ENCODE results near the gene TMEM62. TPM values are rescaled to one million over a fixed set of nuclear protein-coding genes. Genes with fewer than 3 reads are reported as not detected.
"Not testable (repeated sequence)": the region's sequence is repeated elsewhere in the genome, so short reads cannot be mapped to it uniquely, and the experiment has no call there.

The TMEM62 gene
- total and polyA plus RNA-seq, 3 experiments from 2014 or later, result 11.2 to 18.1 (median 13.2) TPM

- no peak for DNase-seq
- no peak overlapping the region for H3K4me3 Mint-ChIP-seq
- no peaks in the 10 kb centered on the region for H3K9me3 Mint-ChIP-seq
- H3K36me3 Mint-ChIP-seq, result peaks cover 3 to 64% (median 18%) of the 10 kb centered on the region in 3 donors
- Histone ChIP-seq H3K27ac (ENCODE audit: low read depth, low read length) (no peak overlapping the region), H3K4me1 (ENCODE audit: insufficient read depth, low read length) (peaks cover 3% of the 10 kb centered on the region), H3K4me3 (ENCODE audit: low read length) (no peak overlapping the region), H3K36me3 (ENCODE audit: insufficient read depth, low read length) (peaks cover 6% of the 10 kb centered on the region), H3K9me3 (ENCODE audit: low read length) (no peaks in the 10 kb centered on the region), H3K27me3 (ENCODE audit: insufficient read depth, low read length, poor library complexity, severe bottlenecking) (no peaks in the 10 kb centered on the region)
- H3K27ac Mint-ChIP-seq, result peak overlapping the region in 2 of 8 donors; percentile 9 to 56
- no peaks in the 10 kb centered on the region for H3K27me3 Mint-ChIP-seq
- ChIA-PET POLR2A (no interaction called here), CTCF (no interaction called here)
- H3K4me1 Mint-ChIP-seq, result peaks cover 13 to 23% (median 18%) of the 10 kb centered on the region in 3 donors
These were observed 19.9 kb downstream of the TMEM62 start for GRCh38 chr15:43153269-43153668.

- no peaks in the 10 kb centered on the region for H3K36me3 ChIP-seq (ENCODE audit: insufficient read depth, low read length)
- Mint-ChIP-seq H3K4me1 (no peaks in the 10 kb centered on the region), H3K27me3 (no peaks in the 10 kb centered on the region), H3K4me3 (no peak overlapping the region), H3K27ac (peak overlapping the region in 1 of 8 donors; percentile 66), H3K36me3 (peaks cover 16 to 61% (median 19%) of the 10 kb centered on the region in 3 donors), H3K9me3 (peaks cover 0 to 4% (median 0%) of the 10 kb centered on the region in 5 donors)
- no peak overlapping the region for H3K27ac ChIP-seq (ENCODE audit: low read depth, low read length)
- no peaks in the 10 kb centered on the region for H3K4me1 ChIP-seq (ENCODE audit: insufficient read depth, low read length)
- POLR2A ChIA-PET, result no interaction called here
- DNase-seq, result no peak
- CTCF ChIA-PET, result no interaction called here
- no peak overlapping the region for H3K4me3 ChIP-seq (ENCODE audit: low read length)
- no peaks in the 10 kb centered on the region for H3K27me3 ChIP-seq (ENCODE audit: insufficient read depth, low read length, poor library complexity, severe bottlenecking)
- H3K9me3 ChIP-seq (ENCODE audit: low read length), result no peaks in the 10 kb centered on the region
These were observed 32.5 kb downstream of the TMEM62 start for GRCh38 chr15:43165801-43166325.

DNA sequence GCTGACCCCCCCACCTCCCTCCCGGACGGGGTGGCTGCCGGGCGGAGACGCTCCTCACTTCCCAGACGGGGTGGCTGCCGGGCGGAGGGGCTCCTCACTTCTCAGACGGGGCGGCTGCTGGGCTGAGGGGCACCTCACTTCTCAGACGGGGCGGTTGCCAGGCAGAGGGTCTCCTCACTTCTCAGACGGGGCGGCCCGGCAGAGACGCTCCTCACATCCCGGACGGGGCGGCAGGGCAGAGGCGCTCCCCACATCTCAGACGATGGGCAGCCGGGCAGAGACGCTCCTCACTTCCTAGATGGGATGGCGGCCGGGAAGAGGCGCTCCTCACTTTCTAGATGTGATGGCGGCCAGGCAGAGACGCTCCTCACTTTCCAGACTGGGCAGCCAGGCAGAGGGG, 33.9 kb downstream of the TMEM62 start:
- H3K4me1 ChIP-seq (ENCODE audit: insufficient read depth, low read length); H3K9me3 ChIP-seq (ENCODE audit: low read length); H3K27me3 Mint-ChIP-seq; H3K27ac ChIP-seq (ENCODE audit: low read depth, low read length); DNase-seq; H3K4me3 Mint-ChIP-seq; CTCF ChIA-PET; H3K27me3 ChIP-seq (ENCODE audit: insufficient read depth, low read length, poor library complexity, severe bottlenecking); H3K9me3 Mint-ChIP-seq; POLR2A ChIA-PET; H3K36me3 ChIP-seq (ENCODE audit: insufficient read depth, low read length); H3K4me1 Mint-ChIP-seq; H3K4me3 ChIP-seq (ENCODE audit: low read length); H3K27ac Mint-ChIP-seq: not testable (repeated sequence)
- peaks cover 21 to 59% (median 22%) of the 10 kb centered on the region in 3 donors for H3K36me3 Mint-ChIP-seq

DNA sequence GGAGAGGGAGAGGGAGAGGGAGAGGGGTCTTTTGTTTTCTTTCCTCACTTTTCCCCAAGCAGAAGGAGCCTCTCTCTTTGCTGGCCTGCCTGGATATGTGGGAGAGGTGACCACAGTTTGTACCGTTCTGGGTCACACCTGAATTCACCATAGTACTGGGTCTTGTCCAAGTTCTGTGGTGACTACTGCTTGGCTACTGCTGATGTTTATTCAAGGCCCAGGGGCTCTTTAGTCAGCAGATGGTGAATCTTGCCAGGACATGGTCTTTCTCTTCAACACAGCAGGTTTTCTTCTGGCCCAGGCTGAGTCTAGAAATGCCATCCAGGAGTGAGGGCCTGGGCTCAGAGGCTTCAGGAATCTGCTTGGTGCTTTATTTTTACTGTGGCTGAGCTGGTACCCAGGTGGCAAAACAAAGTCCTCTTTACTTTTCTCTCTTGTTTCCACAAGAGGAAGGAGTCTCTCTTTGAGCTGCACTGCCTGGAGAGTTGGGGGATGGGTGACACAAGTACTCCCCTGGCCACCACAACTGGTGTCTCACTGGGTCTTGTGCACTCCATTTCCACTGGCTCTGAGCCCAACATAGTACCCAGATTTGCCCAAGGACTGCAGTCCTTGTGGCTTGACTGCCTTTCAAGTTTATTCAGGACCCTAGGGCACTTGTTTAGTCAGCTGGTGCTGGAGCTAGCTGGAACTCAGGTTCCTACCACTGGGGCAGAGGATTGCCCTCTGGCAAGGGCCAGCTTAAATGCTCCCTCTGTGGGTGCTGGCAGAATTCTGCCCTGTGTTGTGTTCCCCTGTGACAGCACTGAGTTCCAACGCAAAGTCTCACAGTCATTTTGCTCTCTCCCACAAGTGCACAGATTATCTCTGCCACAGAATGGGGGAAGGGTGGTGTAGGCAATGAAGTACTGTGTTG, 35.1 kb downstream of the TMEM62 start:
- Mint-ChIP-seq H3K27me3 (no peaks in the 10 kb centered on the region), H3K4me1 (no peaks in the 10 kb centered on the region), H3K4me3 (no peak overlapping the region), H3K27ac (peak overlapping the region in 3 of 8 donors; percentile 9 to 39 (median 16)), H3K36me3 (peaks cover 23 to 63% (median 27%) of the 10 kb centered on the region in 3 donors), H3K9me3 (peaks cover 0 to 4% (median 0%) of the 10 kb centered on the region in 5 donors)
- Histone ChIP-seq H3K4me3 (ENCODE audit: low read length) (no peak overlapping the region), H3K27ac (ENCODE audit: low read depth, low read length) (no peak overlapping the region), H3K27me3 (ENCODE audit: insufficient read depth, low read length, poor library complexity, severe bottlenecking) (no peaks in the 10 kb centered on the region), H3K36me3 (ENCODE audit: insufficient read depth, low read length) (no peaks in the 10 kb centered on the region), H3K4me1 (ENCODE audit: insufficient read depth, low read length) (no peaks in the 10 kb centered on the region), H3K9me3 (ENCODE audit: low read length) (no peaks in the 10 kb centered on the region)
- ChIA-PET CTCF (interaction anchor here (1.3 kb wide), 1 partner anchor 15 kb away, joined by 4 read pairs; no protein-coding TSS in a partner anchor), POLR2A (no interaction called here)
- no peak for DNase-seq

- no peak overlapping the region for H3K4me3 ChIP-seq (ENCODE audit: low read length)
- no peaks in the 10 kb centered on the region for H3K4me1 Mint-ChIP-seq
- H3K27me3 Mint-ChIP-seq, result no peaks in the 10 kb centered on the region
- ChIA-PET POLR2A (no interaction called here), CTCF (no interaction called here)
- no peaks in the 10 kb centered on the region for H3K9me3 ChIP-seq (ENCODE audit: low read length)
- peaks cover 5% of the 10 kb centered on the region for H3K36me3 ChIP-seq (ENCODE audit: insufficient read depth, low read length)
- no peak overlapping the region for H3K27ac ChIP-seq (ENCODE audit: low read depth, low read length)
- H3K4me1 ChIP-seq (ENCODE audit: insufficient read depth, low read length), result no peaks in the 10 kb centered on the region
- peak overlapping the region in 2 of 8 donors; percentile 4 to 71 for H3K27ac Mint-ChIP-seq
- no peak for DNase-seq
- H3K36me3 Mint-ChIP-seq, result peaks cover 21 to 62% (median 28%) of the 10 kb centered on the region in 3 donors
- peaks cover 0 to 4% (median 0%) of the 10 kb centered on the region in 5 donors for H3K9me3 Mint-ChIP-seq
- no peaks in the 10 kb centered on the region for H3K27me3 ChIP-seq (ENCODE audit: insufficient read depth, low read length, poor library complexity, severe bottlenecking)
- H3K4me3 Mint-ChIP-seq, result no peak overlapping the region
These were observed 36.5 kb downstream of the TMEM62 start for GRCh38 chr15:43169888-43170287.

DNA sequence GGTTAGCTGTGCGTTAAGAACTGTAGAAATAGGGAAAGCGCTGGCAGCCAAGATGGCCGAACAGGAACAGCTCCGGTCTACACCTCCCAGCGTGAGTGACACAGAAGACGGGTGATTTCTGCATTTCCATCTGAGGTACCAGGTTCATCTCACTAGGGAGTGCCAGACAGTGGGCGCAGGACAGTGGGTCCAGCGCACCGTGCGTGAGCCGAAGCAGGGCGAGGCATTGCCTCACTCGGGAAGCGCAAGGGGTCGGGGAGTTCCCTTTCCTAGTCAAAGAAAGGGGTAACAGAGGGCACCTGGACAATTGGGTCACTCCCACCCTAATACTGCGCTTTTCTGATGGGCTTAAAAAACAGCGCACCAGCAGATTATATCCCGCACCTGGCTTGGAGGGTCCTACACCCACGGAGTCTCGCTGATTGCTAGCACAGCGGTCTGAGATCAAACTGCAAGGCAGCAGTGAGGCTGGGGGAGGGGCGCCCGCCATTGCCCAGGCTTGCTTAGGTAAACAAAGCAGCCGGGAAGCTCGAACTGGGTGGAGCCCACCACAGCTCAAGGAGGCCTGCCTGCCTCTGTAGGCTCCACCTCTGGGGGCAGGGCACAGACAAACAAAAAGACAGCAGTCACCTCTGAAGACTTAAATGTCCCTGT, 42.4 kb downstream of the TMEM62 start:
- DNase-seq; H3K27me3 Mint-ChIP-seq; H3K4me3 Mint-ChIP-seq; H3K9me3 Mint-ChIP-seq; H3K4me1 ChIP-seq (ENCODE audit: insufficient read depth, low read length); H3K9me3 ChIP-seq (ENCODE audit: low read length); H3K4me3 ChIP-seq (ENCODE audit: low read length); CTCF ChIA-PET; H3K27ac ChIP-seq (ENCODE audit: low read depth, low read length); H3K4me1 Mint-ChIP-seq; H3K27me3 ChIP-seq (ENCODE audit: insufficient read depth, low read length, poor library complexity, severe bottlenecking); H3K27ac Mint-ChIP-seq; POLR2A ChIA-PET: not testable (repeated sequence)
- H3K36me3 Mint-ChIP-seq, result peaks cover 15 to 53% (median 25%) of the 10 kb centered on the region in 3 donors
- peaks cover 10% of the 10 kb centered on the region for H3K36me3 ChIP-seq (ENCODE audit: insufficient read depth, low read length)

- H3K4me3 Mint-ChIP-seq; H3K4me1 Mint-ChIP-seq; H3K4me3 ChIP-seq (ENCODE audit: low read length); H3K9me3 ChIP-seq (ENCODE audit: low read length); H3K27me3 ChIP-seq (ENCODE audit: insufficient read depth, low read length, poor library complexity, severe bottlenecking); H3K9me3 Mint-ChIP-seq; CTCF ChIA-PET; H3K27me3 Mint-ChIP-seq; H3K4me1 ChIP-seq (ENCODE audit: insufficient read depth, low read length); POLR2A ChIA-PET; H3K27ac ChIP-seq (ENCODE audit: low read depth, low read length); DNase-seq: not testable (repeated sequence)
- H3K36me3 ChIP-seq (ENCODE audit: insufficient read depth, low read length), result peaks cover 10% of the 10 kb centered on the region
- H3K27ac Mint-ChIP-seq, result peak overlapping the region in 2 of 8 donors; percentile 36 to 64
- H3K36me3 Mint-ChIP-seq, result peaks cover 14 to 59% (median 18%) of the 10 kb centered on the region in 3 donors
These were observed 43.8 kb downstream of the TMEM62 start for GRCh38 chr15:43177147-43177546.

- H3K4me1 Mint-ChIP-seq, result peaks cover 31 to 33% (median 33%) of the 10 kb centered on the region in 3 donors
- ChIA-PET POLR2A (no interaction called here), CTCF (interaction anchor here (1.3 kb wide), 1 partner anchor 15 kb away, joined by 4 read pairs; no protein-coding TSS in a partner anchor)
- H3K27me3 ChIP-seq (ENCODE audit: insufficient read depth, low read length, poor library complexity, severe bottlenecking), result no peaks in the 10 kb centered on the region
- no peak overlapping the region for H3K4me3 ChIP-seq (ENCODE audit: low read length)
- no peaks in the 10 kb centered on the region for H3K9me3 ChIP-seq (ENCODE audit: low read length)
- H3K4me1 ChIP-seq (ENCODE audit: insufficient read depth, low read length), result peaks cover 25% of the 10 kb centered on the region
- H3K4me3 Mint-ChIP-seq, result peak overlapping the region in 1 of 7 donors; percentile 27
- H3K36me3 Mint-ChIP-seq, result peaks cover 0 to 65% (median 12%) of the 10 kb centered on the region in 3 donors
- H3K27ac Mint-ChIP-seq, result peak overlapping the region in 7 of 8 donors; percentile 23 to 98 (median 75)
- peaks cover 5% of the 10 kb centered on the region for H3K36me3 ChIP-seq (ENCODE audit: insufficient read depth, low read length)
- H3K27me3 Mint-ChIP-seq, result peaks cover 0 to 2% of the 10 kb centered on the region in 2 donors
- H3K9me3 Mint-ChIP-seq, result no peaks in the 10 kb centered on the region
- DNase-seq, result no peak
- H3K27ac ChIP-seq (ENCODE audit: low read depth, low read length), result no peak overlapping the region
These were observed 49.9 kb downstream of the TMEM62 start for GRCh38 chr15:43183270-43183669.

All from CD8-positive, alpha-beta memory T cell (primary cell).